ENCODE measurements around the gene TRPV4. TPM values are rescaled to one million over a fixed set of nuclear protein-coding genes. Genes with fewer than 3 reads are reported as not detected.
A peak's percentile ranks its signal among the peaks of the same experiment; 100 is the strongest.

Gene TRPV4
- total RNA-seq, 1 donor from 2014 or later, result 0.56 TPM

DNA sequence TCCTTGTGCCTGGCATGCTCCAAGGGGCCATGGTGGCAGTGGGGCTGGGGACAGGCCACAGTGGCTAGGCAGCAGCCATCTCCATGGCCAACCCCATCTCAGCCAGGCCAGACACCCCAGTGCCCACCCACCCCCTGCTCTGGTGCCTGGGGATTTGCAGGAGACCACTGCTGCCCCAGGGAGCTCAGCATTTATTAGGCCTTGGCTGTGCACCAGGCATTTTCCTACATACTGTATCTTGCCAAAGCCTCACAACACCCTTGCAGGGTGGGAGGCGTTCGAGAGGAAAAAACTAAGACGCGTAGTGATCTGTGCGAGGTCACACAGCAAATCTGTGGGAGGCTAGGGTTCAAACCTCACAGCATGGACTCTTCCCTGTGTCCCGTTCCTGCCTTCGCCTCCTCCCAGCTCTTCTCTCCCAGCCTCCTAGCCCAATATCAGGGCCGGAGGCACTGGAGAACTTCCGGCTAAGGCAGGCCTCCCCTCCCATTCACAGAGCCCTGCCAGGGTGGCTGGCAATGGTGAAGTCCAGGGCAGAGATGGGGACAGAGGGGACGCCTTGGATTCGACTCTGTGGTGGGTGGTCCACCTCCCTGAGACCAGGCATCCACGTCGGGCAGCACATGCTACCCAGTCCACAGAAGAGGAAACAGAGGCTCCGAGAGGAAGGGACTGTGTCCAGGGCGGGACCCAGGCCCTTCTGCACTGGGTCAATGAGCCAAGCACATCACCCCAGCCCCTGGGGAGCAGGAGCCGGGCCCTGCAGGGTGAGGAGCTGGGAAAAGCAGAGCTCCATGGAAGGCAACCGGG is 62.1 kb downstream of the TRPV4 start:
- peaks cover 2% of the 10 kb centered on the region for H3K4me1 Mint-ChIP-seq
- no peak overlapping the region for H3K27ac ChIP-seq
- no peaks in the 10 kb centered on the region for H4K20me1 ChIP-seq (ENCODE audit: low read depth)
- no peak overlapping the region for H3K4me2 ChIP-seq
- no peak overlapping the region for H2AFZ ChIP-seq (replicated peaks)
- no peak for DNase-seq (ENCODE audit: low spot score)
- H3K9ac ChIP-seq, result no peak overlapping the region
- H3K4me3 ChIP-seq, result no peak overlapping the region
- no peak for TF ChIP-seq EZH2 (IDR thresholded peaks at IDR 0.05)
- no peak for TF ChIP-seq CTCF (IDR thresholded peaks at IDR 0.05)
- no peak for TF ChIP-seq EZH2phosphoT487 (IDR thresholded peaks at IDR 0.05)
- peaks cover 7% of the 10 kb centered on the region for H3K4me1 ChIP-seq
- H3K9me3 Mint-ChIP-seq, result no peaks in the 10 kb centered on the region
- no peaks in the 10 kb centered on the region for H3K9me3 ChIP-seq (ENCODE audit: low read depth)
- H3K27me3 ChIP-seq, result no peaks in the 10 kb centered on the region
- no peak overlapping the region for H3K4me3 Mint-ChIP-seq
- H3K36me3 Mint-ChIP-seq, result no peaks in the 10 kb centered on the region
- H3K36me3 ChIP-seq, result no peaks in the 10 kb centered on the region
- peaks cover 7% of the 10 kb centered on the region for H3K27me3 Mint-ChIP-seq (ENCODE audit: insufficient read depth, low read depth)
- no peaks in the 10 kb centered on the region for H3K79me2 ChIP-seq (ENCODE audit: low read depth)
- no peak overlapping the region for H3K27ac Mint-ChIP-seq
- no peaks in the 10 kb centered on the region for H3F3A ChIP-seq (ENCODE audit: low read depth)

GRCh38 chr12:109770104-109770860 is 62.9 kb downstream of the TRPV4 start:
- Mint-ChIP-seq H3K27ac (no peak overlapping the region), H3K36me3 (no peaks in the 10 kb centered on the region), H3K4me1 (peaks cover 2% of the 10 kb centered on the region), H3K4me3 (no peak overlapping the region), H3K27me3 (ENCODE audit: insufficient read depth, low read depth) (peaks cover 7% of the 10 kb centered on the region), H3K9me3 (no peaks in the 10 kb centered on the region)
- peak overlapping the region; percentile 29 for H3K27ac ChIP-seq
- H3K4me1 ChIP-seq, result peaks cover 7% of the 10 kb centered on the region
- no peak overlapping the region for H3K9ac ChIP-seq
- H3K9me3 ChIP-seq (ENCODE audit: low read depth), result no peaks in the 10 kb centered on the region
- no peaks in the 10 kb centered on the region for H3K79me2 ChIP-seq (ENCODE audit: low read depth)
- no peaks in the 10 kb centered on the region for H3K27me3 ChIP-seq
- no peaks in the 10 kb centered on the region for H3K36me3 ChIP-seq
- TF ChIP-seq EZH2 (IDR thresholded peaks at IDR 0.05) (no peak), CTCF (IDR thresholded peaks at IDR 0.05) (no peak), EZH2phosphoT487 (IDR thresholded peaks at IDR 0.05) (no peak)
- DNase-seq (ENCODE audit: low spot score), result no peak
- peak overlapping the region; percentile 22 for H3K4me2 ChIP-seq
- no peak overlapping the region for H2AFZ ChIP-seq (replicated peaks)
- H4K20me1 ChIP-seq (ENCODE audit: low read depth), result no peaks in the 10 kb centered on the region
- H3K4me3 ChIP-seq, result no peak overlapping the region
- H3F3A ChIP-seq (ENCODE audit: low read depth), result no peaks in the 10 kb centered on the region

DNA sequence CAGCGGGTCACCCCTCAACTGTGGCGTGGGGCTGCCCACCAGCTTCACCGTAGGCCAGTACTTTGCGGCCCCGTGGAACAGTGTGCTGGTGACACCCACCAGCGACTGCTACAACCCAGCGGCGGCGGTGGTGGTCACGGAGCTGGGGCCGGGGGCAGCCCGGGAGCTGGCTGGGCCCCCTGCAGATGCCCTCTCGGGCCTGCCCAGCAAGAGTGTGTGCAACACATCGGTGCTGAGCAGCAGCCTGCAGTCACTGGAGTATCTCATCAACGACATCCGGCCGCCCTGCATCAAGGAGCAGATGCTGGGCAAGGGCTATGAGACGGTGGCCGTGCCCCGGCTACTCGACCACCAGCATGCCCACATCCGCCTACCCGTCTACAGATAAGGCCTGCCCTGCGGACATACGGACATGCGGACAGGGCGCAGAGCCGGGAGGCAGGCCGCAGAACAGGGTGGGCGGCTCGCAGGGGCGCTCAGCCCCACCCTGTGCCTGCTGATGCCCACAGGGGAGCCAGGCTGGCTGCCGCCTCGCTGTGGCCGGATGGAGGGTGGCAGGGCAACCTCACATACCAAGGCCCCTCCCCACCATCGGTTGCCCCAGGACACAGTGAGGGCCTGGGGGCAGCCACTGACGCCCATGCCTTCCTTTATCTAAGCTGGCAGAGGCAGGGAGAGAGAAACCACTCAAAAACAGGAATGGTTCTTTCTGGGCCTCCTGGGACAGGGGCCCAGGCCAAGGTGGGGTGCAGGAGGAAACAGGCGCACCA is 64.1 kb downstream of the TRPV4 start:
- H3K4me3 ChIP-seq, result no peak overlapping the region
- H3K9me3 ChIP-seq (ENCODE audit: low read depth), result no peaks in the 10 kb centered on the region
- no peaks in the 10 kb centered on the region for H3K79me2 ChIP-seq (ENCODE audit: low read depth)
- DNase-seq (ENCODE audit: low spot score), result no peak
- no peaks in the 10 kb centered on the region for H3K27me3 ChIP-seq
- Mint-ChIP-seq H3K9me3 (no peaks in the 10 kb centered on the region), H3K36me3 (no peaks in the 10 kb centered on the region), H3K4me3 (no peak overlapping the region), H3K27ac (no peak overlapping the region), H3K4me1 (peaks cover 2% of the 10 kb centered on the region), H3K27me3 (ENCODE audit: insufficient read depth, low read depth) (peaks cover 5% of the 10 kb centered on the region)
- H4K20me1 ChIP-seq (ENCODE audit: low read depth), result no peaks in the 10 kb centered on the region
- no peak overlapping the region for H3K4me2 ChIP-seq
- H2AFZ ChIP-seq (replicated peaks), result no peak overlapping the region
- peaks cover 7% of the 10 kb centered on the region for H3K4me1 ChIP-seq
- no peak for TF ChIP-seq EZH2phosphoT487 (IDR thresholded peaks at IDR 0.05)
- TF ChIP-seq CTCF (IDR thresholded peaks at IDR 0.05), result no peak
- TF ChIP-seq EZH2 (IDR thresholded peaks at IDR 0.05), result no peak
- no peaks in the 10 kb centered on the region for H3K36me3 ChIP-seq
- H3K9ac ChIP-seq, result no peak overlapping the region
- H3F3A ChIP-seq (ENCODE audit: low read depth), result no peaks in the 10 kb centered on the region
- H3K27ac ChIP-seq, result no peak overlapping the region

All from neural progenitor cell (in vitro differentiated cells).